ENCODE measurements around the gene CHD8.
A peak's percentile ranks its signal among the peaks of the same experiment; 100 is the strongest.

- TF ChIP-seq EZH2 (optimal IDR thresholded peaks at IDR 0.05; ENCODE audit: low read depth, low read length) = no peak
- TF ChIP-seq, protein P1, sequence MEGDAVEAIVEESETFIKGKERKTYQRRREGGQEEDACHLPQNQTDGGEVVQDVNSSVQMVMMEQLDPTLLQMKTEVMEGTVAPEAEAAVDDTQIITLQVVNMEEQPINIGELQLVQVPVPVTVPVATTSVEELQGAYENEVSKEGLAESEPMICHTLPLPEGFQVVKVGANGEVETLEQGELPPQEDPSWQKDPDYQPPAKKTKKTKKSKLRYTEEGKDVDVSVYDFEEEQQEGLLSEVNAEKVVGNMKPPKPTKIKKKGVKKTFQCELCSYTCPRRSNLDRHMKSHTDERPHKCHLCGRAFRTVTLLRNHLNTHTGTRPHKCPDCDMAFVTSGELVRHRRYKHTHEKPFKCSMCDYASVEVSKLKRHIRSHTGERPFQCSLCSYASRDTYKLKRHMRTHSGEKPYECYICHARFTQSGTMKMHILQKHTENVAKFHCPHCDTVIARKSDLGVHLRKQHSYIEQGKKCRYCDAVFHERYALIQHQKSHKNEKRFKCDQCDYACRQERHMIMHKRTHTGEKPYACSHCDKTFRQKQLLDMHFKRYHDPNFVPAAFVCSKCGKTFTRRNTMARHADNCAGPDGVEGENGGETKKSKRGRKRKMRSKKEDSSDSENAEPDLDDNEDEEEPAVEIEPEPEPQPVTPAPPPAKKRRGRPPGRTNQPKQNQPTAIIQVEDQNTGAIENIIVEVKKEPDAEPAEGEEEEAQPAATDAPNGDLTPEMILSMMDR (IDR thresholded peaks at IDR 0.05; ENCODE audit: low read length) = peak; percentile 34
Measured at GRCh38 chr14:21498540-21499526, 42.9 kb upstream of the CHD8 start.

Measured in MM.1S (cell line).